ENCODE results near the gene OTUD4. TPM values are rescaled to one million over a fixed set of nuclear protein-coding genes. Genes with fewer than 3 reads are reported as not detected.

The OTUD4 gene
- total and polyA plus RNA-seq, 4 donors = 5.3 to 27.5 (median 11.6) TPM

DNA sequence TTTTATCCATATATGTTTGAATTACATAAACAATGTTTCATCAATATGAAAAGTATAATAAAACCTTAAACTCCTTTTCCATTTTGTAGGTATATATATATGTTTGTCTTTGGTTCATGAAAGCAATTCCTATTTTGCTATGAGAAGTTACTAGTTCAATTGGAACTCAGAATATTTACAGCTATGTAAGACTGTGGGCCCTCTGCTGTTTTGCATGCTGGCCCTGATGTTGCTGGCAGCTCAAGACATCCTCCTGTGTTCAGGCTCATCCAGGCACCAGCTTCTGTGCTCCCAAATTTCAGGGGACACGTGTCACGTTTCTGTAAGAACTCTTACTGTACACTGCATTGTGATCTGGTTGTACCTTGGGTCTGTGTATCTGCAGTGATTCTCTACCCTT, 38.7 kb upstream of the OTUD4 start:
- no peaks in the 10 kb centered on the region for H3K4me1 ChIP-seq (ENCODE audit: control insufficient read depth in 4 of 4, insufficient read depth in 4 of 4, low read length in 3 of 4)
- H3K27ac ChIP-seq (ENCODE audit: low read depth in 1 of 2, low read length in 2 of 2) = no peak overlapping the region
- WGBS = 96% methylated on average over 2 of the region's 2 CpGs

DNA sequence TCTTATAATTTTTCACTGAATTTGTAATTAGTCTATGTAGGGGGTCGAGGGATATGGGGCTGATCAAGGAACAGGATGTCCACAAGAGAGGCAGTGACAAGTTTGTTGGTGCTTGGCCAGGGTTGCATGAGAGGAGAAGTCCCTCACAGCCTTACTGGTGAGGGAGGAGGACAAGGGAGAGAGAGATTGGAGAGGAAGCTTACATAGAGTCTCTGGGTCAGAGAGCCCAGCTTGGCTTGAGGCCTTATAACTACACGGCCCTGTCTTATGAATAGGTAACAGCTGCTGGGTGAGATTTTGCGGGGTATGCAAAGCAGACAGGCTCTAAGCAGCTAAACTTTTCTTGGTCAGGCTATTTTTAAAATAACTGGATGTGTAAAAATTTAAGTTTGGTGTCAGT, 37.9 kb upstream of the OTUD4 start:
- WGBS = 68% methylated on average over 3 of the region's 3 CpGs
- Histone ChIP-seq H3K9ac (ENCODE audit: low read depth in 1 of 2, low read length in 2 of 2) (no peak overlapping the region), H3K27me3 (ENCODE audit: control insufficient read depth in 4 of 4, insufficient read depth in 4 of 4, low read length in 3 of 4) (no peaks in the 10 kb centered on the region), H3K27ac (ENCODE audit: low read depth in 1 of 2, low read length in 2 of 2) (no peak overlapping the region), H3K36me3 (ENCODE audit: control insufficient read depth in 4 of 4, insufficient read depth in 3 of 4, low read depth in 1 of 4, low read length in 3 of 4) (no peaks in the 10 kb centered on the region), H3K4me1 (ENCODE audit: control insufficient read depth in 4 of 4, insufficient read depth in 4 of 4, low read length in 3 of 4) (no peaks in the 10 kb centered on the region), H3K9me3 (ENCODE audit: control insufficient read depth in 4 of 4, low read length in 3 of 4) (no peaks in the 10 kb centered on the region), H3K4me3 (ENCODE audit: low read depth in 1 of 3, low read length in 3 of 3) (no peak overlapping the region)
- no peak for DNase-seq (ENCODE audit: low spot score)
- no peak for TF ChIP-seq HNF4A (conservative IDR thresholded peaks at IDR 0.05)
- no peak for TF ChIP-seq SP1 (IDR thresholded peaks at IDR 0.05)
- TF ChIP-seq YY1 (IDR thresholded peaks at IDR 0.05) = no peak

More for the DNA sequence above, 38.7 kb upstream of the OTUD4 start:
- no peaks in the 10 kb centered on the region for H3K9me3 ChIP-seq (ENCODE audit: control insufficient read depth in 4 of 4, low read length in 3 of 4)
- no peaks in the 10 kb centered on the region for H3K36me3 ChIP-seq (ENCODE audit: control insufficient read depth in 4 of 4, insufficient read depth in 3 of 4, low read depth in 1 of 4, low read length in 3 of 4)
- no peaks in the 10 kb centered on the region for H3K27me3 ChIP-seq (ENCODE audit: control insufficient read depth in 4 of 4, insufficient read depth in 4 of 4, low read length in 3 of 4)
- no peak overlapping the region for H3K9ac ChIP-seq (ENCODE audit: low read depth in 1 of 2, low read length in 2 of 2)
- TF ChIP-seq, protein P1, sequence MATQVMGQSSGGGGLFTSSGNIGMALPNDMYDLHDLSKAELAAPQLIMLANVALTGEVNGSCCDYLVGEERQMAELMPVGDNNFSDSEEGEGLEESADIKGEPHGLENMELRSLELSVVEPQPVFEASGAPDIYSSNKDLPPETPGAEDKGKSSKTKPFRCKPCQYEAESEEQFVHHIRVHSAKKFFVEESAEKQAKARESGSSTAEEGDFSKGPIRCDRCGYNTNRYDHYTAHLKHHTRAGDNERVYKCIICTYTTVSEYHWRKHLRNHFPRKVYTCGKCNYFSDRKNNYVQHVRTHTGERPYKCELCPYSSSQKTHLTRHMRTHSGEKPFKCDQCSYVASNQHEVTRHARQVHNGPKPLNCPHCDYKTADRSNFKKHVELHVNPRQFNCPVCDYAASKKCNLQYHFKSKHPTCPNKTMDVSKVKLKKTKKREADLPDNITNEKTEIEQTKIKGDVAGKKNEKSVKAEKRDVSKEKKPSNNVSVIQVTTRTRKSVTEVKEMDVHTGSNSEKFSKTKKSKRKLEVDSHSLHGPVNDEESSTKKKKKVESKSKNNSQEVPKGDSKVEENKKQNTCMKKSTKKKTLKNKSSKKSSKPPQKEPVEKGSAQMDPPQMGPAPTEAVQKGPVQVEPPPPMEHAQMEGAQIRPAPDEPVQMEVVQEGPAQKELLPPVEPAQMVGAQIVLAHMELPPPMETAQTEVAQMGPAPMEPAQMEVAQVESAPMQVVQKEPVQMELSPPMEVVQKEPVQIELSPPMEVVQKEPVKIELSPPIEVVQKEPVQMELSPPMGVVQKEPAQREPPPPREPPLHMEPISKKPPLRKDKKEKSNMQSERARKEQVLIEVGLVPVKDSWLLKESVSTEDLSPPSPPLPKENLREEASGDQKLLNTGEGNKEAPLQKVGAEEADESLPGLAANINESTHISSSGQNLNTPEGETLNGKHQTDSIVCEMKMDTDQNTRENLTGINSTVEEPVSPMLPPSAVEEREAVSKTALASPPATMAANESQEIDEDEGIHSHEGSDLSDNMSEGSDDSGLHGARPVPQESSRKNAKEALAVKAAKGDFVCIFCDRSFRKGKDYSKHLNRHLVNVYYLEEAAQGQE (IDR thresholded peaks at IDR 0.05) = no peak
- TF ChIP-seq TAF1 (conservative IDR thresholded peaks at IDR 0.05) (no peak), HNF4G (IDR thresholded peaks at IDR 0.05) (no peak), RAD21 (IDR thresholded peaks at IDR 0.05) (no peak), HNF4A (conservative IDR thresholded peaks at IDR 0.05) (no peak)
- DNase-seq (ENCODE audit: low spot score) = no peak
- H3K4me3 ChIP-seq (ENCODE audit: low read depth in 1 of 3, low read length in 3 of 3) = no peak overlapping the region

DNA sequence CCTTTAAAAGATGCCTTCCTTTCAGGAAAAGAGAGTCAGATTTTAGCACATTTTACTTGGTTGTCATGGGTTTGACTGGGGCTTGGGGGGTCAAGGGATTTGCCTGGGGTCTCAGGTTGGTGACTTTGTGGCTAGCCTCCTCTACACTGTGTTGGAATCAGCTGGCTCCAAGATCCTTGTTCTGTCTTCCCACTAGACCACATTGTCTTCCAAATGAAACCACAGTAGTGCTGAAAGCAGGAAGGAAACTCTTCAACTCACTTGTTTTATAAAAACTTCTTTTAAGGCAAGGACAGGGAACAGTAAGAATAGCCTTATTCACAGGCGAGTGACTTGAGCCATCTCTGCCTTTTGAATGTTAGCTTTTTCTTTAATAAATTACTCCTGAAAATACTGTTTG, 37.0 kb upstream of the OTUD4 start:
- no peak for DNase-seq (ENCODE audit: low spot score)
- H3K4me1 ChIP-seq (ENCODE audit: control insufficient read depth in 4 of 4, insufficient read depth in 4 of 4, low read length in 3 of 4) = no peaks in the 10 kb centered on the region
- WGBS = 83% methylated on average over 1 of the region's 1 CpG
- H3K9me3 ChIP-seq (ENCODE audit: control insufficient read depth in 4 of 4, low read length in 3 of 4) = no peaks in the 10 kb centered on the region
- H3K9ac ChIP-seq (ENCODE audit: low read depth in 1 of 2, low read length in 2 of 2) = no peak overlapping the region
- H3K36me3 ChIP-seq (ENCODE audit: control insufficient read depth in 4 of 4, insufficient read depth in 3 of 4, low read depth in 1 of 4, low read length in 3 of 4) = no peaks in the 10 kb centered on the region
- H3K4me3 ChIP-seq (ENCODE audit: low read depth in 1 of 3, low read length in 3 of 3) = no peak overlapping the region
- no peaks in the 10 kb centered on the region for H3K27me3 ChIP-seq (ENCODE audit: control insufficient read depth in 4 of 4, insufficient read depth in 4 of 4, low read length in 3 of 4)
- H3K27ac ChIP-seq (ENCODE audit: low read depth in 1 of 2, low read length in 2 of 2) = no peak overlapping the region
- no peak for TF ChIP-seq RXRA (IDR thresholded peaks at IDR 0.05)
- no peak for TF ChIP-seq JUND (IDR thresholded peaks at IDR 0.05)
- TF ChIP-seq, protein P2, sequence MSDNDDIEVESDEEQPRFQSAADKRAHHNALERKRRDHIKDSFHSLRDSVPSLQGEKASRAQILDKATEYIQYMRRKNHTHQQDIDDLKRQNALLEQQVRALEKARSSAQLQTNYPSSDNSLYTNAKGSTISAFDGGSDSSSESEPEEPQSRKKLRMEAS (IDR thresholded peaks at IDR 0.05) = no peak
- no peak for TF ChIP-seq YY1 (IDR thresholded peaks at IDR 0.05)
- TF ChIP-seq FOXA1 (IDR thresholded peaks at IDR 0.05) = no peak
- no peak for TF ChIP-seq SP1 (IDR thresholded peaks at IDR 0.05)
- TF ChIP-seq RAD21 (IDR thresholded peaks at IDR 0.05) = no peak
- no peak for TF ChIP-seq HNF4A (conservative IDR thresholded peaks at IDR 0.05)
- TF ChIP-seq FOXA2 (IDR thresholded peaks at IDR 0.05) = no peak
- TF ChIP-seq GABPA (IDR thresholded peaks at IDR 0.05 in 1 of 2, conservative IDR thresholded peaks at IDR 0.05 in 1 of 2) = no peak
- TF ChIP-seq, protein P3, sequence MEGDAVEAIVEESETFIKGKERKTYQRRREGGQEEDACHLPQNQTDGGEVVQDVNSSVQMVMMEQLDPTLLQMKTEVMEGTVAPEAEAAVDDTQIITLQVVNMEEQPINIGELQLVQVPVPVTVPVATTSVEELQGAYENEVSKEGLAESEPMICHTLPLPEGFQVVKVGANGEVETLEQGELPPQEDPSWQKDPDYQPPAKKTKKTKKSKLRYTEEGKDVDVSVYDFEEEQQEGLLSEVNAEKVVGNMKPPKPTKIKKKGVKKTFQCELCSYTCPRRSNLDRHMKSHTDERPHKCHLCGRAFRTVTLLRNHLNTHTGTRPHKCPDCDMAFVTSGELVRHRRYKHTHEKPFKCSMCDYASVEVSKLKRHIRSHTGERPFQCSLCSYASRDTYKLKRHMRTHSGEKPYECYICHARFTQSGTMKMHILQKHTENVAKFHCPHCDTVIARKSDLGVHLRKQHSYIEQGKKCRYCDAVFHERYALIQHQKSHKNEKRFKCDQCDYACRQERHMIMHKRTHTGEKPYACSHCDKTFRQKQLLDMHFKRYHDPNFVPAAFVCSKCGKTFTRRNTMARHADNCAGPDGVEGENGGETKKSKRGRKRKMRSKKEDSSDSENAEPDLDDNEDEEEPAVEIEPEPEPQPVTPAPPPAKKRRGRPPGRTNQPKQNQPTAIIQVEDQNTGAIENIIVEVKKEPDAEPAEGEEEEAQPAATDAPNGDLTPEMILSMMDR (IDR thresholded peaks at IDR 0.05; ENCODE audit: low read depth, low read length, missing input control) = no peak
- TF ChIP-seq EGR1 (IDR thresholded peaks at IDR 0.05; ENCODE audit: low read depth in 2 of 2) = no peak
- no peak for TF ChIP-seq HNF4G (IDR thresholded peaks at IDR 0.05)
- TF ChIP-seq, protein P4, sequence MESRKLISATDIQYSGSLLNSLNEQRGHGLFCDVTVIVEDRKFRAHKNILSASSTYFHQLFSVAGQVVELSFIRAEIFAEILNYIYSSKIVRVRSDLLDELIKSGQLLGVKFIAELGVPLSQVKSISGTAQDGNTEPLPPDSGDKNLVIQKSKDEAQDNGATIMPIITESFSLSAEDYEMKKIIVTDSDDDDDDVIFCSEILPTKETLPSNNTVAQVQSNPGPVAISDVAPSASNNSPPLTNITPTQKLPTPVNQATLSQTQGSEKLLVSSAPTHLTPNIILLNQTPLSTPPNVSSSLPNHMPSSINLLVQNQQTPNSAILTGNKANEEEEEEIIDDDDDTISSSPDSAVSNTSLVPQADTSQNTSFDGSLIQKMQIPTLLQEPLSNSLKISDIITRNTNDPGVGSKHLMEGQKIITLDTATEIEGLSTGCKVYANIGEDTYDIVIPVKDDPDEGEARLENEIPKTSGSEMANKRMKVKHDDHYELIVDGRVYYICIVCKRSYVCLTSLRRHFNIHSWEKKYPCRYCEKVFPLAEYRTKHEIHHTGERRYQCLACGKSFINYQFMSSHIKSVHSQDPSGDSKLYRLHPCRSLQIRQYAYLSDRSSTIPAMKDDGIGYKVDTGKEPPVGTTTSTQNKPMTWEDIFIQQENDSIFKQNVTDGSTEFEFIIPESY (IDR thresholded peaks at IDR 0.05) = no peak
